HepG2 (cell line): Measurements from ENCODE around the gene LRBA.

Experiments
- CTCF ChIP-seq: sonication (generic); formaldehyde crosslinking; IDR thresholded peaks from 2 replicates; pipeline ENCODE4 v1.5.0; 2020; ENCODE audit warnings: mild to moderate bottlenecking, missing genetic modification reagents, moderate library complexity
- FOXO4 ChIP-seq: sonication (generic); formaldehyde crosslinking; conservative IDR thresholded peaks from 2 replicates; pipeline ENCODE4 v1.8.1; 2023; ENCODE audit warnings: missing genetic modification reagents
- MXD1 ChIP-seq: sonication (generic); formaldehyde crosslinking; IDR thresholded peaks from 2 replicates; pipeline ENCODE4 v1.4.0; 2020; ENCODE audit warnings: mild to moderate bottlenecking, missing genetic modification reagents
- REST ChIP-seq, 2 experiments: IDR thresholded peaks; 2 replicates each; pipeline ENCODE4 v1.6.1; 2011 to 2012; ENCODE audit warnings: low read length in 2 of 2, borderline replicate concordance in 1 of 2, low read depth in 1 of 2, mild to moderate bottlenecking in 1 of 2, moderate library complexity in 1 of 2
- RFX5 ChIP-seq: IDR thresholded peaks from 2 replicates; pipeline ENCODE4 v1.6.1; 2011; ENCODE audit warnings: low read depth, low read length, improper control_type of control experiment
- SRF ChIP-seq: IDR thresholded peaks from 2 replicates; pipeline ENCODE4 v1.6.1; 2011; ENCODE audit warnings: mild to moderate bottlenecking, low read depth, low read length, moderate library complexity
- TP53 ChIP-seq: sonication (generic); formaldehyde crosslinking; conservative IDR thresholded peaks from 2 replicates; pipeline ENCODE4 v1.4.0; 2020; ENCODE audit warnings: missing genetic modification reagents
- ZNF253 ChIP-seq: sonication (generic); formaldehyde crosslinking; IDR thresholded peaks from 2 replicates; pipeline ENCODE4 v1.8.0; 2022; ENCODE audit warnings: mild to moderate bottlenecking, missing genetic modification reagents, borderline replicate concordance

GRCh38 chr4:150970685-150971151 is 44.4 kb downstream of the LRBA start:
- TF ChIP-seq SRF, result no peak
- TF ChIP-seq CTCF (CRISPR knock-in tag), result no peak
- TF ChIP-seq MXD1, result no peak
- TF ChIP-seq RFX5, result no peak
- TF ChIP-seq FOXO4 (CRISPR knock-in tag), result no peak
- no peak for TF ChIP-seq REST (IDR thresholded peaks at IDR 0.05; ENCODE audit: borderline replicate concordance in 1 of 2, low read depth in 1 of 2, low read length in 2 of 2)
- TF ChIP-seq TP53 (CRISPR knock-in tag), result no peak
- TF ChIP-seq ZNF253 (CRISPR knock-in tag), result no peak
